Adrenal gland (tissue), 5 donors: ENCODE results near the gene ERVK3-1.

Experiments used
- CTCF ChIP-seq, 6 experiments: fragments of 450-650 bp in 4 of 6; fragments of 200-600 bp in 2 of 6; sonication (generic) in 1 of 6; IDR thresholded peaks; 1 replicate in 5 of 6; 2 replicates in 1 of 6; pipeline versions ENCODE4 v1.5.1 to v1.8.0; 2016 to 2021; ENCODE audit warnings: antibody characterized with exemption in 6 of 6, mild to moderate bottlenecking in 2 of 6, moderate library complexity in 1 of 6
- POLR2A ChIP-seq, 2 donors: fragments of 450-650 bp; IDR thresholded peaks; one replicate each; pipeline ENCODE4 v1.6.1; 2017; ENCODE audit warnings: antibody characterized with exemption in 2 of 2, mild to moderate bottlenecking in 2 of 2, moderate library complexity in 1 of 2
- donor health status: DM: no; HTN: no; CAD: no.

- TF ChIP-seq CTCF (IDR thresholded peaks at IDR 0.05), result no peak
- TF ChIP-seq POLR2A (IDR thresholded peaks at IDR 0.05), result no peak
These were observed 33.2 kb downstream of the ERVK3-1 start for GRCh38 chr19:58338336-58338735.
